ENCODE results near the gene HAP1. TPM values are rescaled to one million over a fixed set of nuclear protein-coding genes. Genes with fewer than 3 reads are reported as not detected.
"Not testable (repeated sequence)": the region's sequence is repeated elsewhere in the genome, so short reads cannot be mapped to it uniquely, and the experiment has no call there.

HAP1 gene
- polyA plus RNA-seq, 1 of the 3 experiments (the other 2 are of a cell fraction), result 0.18 TPM

DNA sequence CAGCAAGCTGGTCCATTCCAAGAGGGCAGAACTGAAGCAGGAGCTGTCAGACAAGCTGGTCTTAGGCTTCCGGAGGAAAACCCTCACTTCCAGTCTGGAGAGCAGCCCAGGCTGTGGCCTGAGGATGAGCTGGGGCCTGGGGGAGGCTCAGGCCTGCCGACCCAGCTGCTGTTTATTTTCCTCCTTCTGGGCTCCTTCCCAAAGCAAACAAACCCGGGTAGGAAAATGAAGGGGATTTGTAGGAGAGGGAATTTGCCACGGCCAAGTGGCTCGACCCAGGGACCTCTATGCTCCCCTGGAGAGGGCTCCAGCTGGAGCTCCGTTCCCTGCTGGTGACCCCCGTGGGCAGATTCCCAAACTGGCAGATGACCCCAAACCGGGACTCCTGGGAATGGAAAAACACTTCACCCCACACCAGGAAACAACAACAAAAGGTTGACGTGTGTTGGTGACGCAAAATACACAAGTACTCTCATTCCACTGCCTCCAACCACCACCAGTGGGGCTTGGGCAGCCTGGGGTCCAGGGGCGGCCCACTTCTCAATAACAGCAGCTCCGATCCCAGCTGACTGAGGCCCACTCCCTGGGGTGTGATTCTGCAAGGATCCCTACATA, 43.2 kb upstream of the HAP1 start (continued):
- TF ChIP-seq, protein P1, sequence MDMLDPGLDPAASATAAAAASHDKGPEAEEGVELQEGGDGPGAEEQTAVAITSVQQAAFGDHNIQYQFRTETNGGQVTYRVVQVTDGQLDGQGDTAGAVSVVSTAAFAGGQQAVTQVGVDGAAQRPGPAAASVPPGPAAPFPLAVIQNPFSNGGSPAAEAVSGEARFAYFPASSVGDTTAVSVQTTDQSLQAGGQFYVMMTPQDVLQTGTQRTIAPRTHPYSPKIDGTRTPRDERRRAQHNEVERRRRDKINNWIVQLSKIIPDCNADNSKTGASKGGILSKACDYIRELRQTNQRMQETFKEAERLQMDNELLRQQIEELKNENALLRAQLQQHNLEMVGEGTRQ (IDR thresholded peaks at IDR 0.05; ENCODE audit: borderline replicate concordance, low read depth, low read length), result no peak
- TF ChIP-seq GABPA (IDR thresholded peaks at IDR 0.05; ENCODE audit: low read depth), result no peak; the same call in 1 of the 2 replicates
- TF ChIP-seq NRF1 (IDR thresholded peaks at IDR 0.05; ENCODE audit: low read depth, low read length), result no peak
- TF ChIP-seq FOXJ3 (CRISPR knock-in tag; IDR thresholded peaks at IDR 0.05), result no peak
- peak; percentile 35; the same call in 1 of the 2 replicates for TF ChIP-seq SIN3A (IDR thresholded peaks at IDR 0.05; ENCODE audit: borderline replicate concordance, low read depth, low read length)
- TF ChIP-seq MEF2A (IDR thresholded peaks at IDR 0.05; ENCODE audit: borderline replicate concordance, low read depth), result no peak
- no peak for TF ChIP-seq REST (IDR thresholded peaks at IDR 0.05; ENCODE audit: low read depth, low read length)

- Histone ChIP-seq H3K79me2 (ENCODE audit: insufficient read depth) (no peaks in the 10 kb centered on the region), H3K36me3 (replicated peaks in 1 of 2; ENCODE audit: control insufficient read depth in 1 of 2, insufficient read depth in 2 of 2, low read length in 1 of 2) (no peaks in the 10 kb centered on the region), H4K20me1 (ENCODE audit: insufficient read depth) (peaks cover 6% of the 10 kb centered on the region; the same call in 1 of the 2 replicates), H3K9ac (no peak overlapping the region), H3K27ac (ENCODE audit: low read depth in 2 of 2, low read length in 1 of 2) (peak overlapping the region; percentile 69 to 89), H3K4me1 (ENCODE audit: control insufficient read depth in 1 of 2, insufficient read depth in 2 of 2, low read depth in 1 of 2, low read length in 1 of 2) (peaks cover 12 to 34% of the 10 kb centered on the region in 2 experiments), H3K4me3 (ENCODE audit: low read depth in 2 of 2, low read length in 1 of 2) (no peak overlapping the region), H3K9me3 (no peaks in the 10 kb centered on the region), H3F3A (replicated peaks; ENCODE audit: insufficient read depth) (peaks cover 21% of the 10 kb centered on the region), H3K9me2 (no peaks in the 10 kb centered on the region), H3K4me2 (peak overlapping the region; percentile 67; the same call in 1 of the 2 replicates), H3K27me3 (ENCODE audit: insufficient read depth) (no peaks in the 10 kb centered on the region), H2AFZ (ENCODE audit: low read depth) (no peak overlapping the region)
- peak; percentile 69 for DNase-seq
- TF ChIP-seq FOXM1 (IDR thresholded peaks at IDR 0.05; ENCODE audit: low read depth) (no peak), MXI1 (IDR thresholded peaks at IDR 0.05; ENCODE audit: low read depth, low read length) (peak; percentile 31; the same call in 1 of the 2 replicates)
- WGBS (ENCODE audit: low lambda C conversion rate), result 62% methylated on average over 3 of the region's 4 CpGs
- ChIA-PET POLR2A (interaction anchor here (0.8 to 1.0 kb wide), 2 partner anchors 10 to 36 kb away, joined by 3 to 5 read pairs; partner anchors contain the start of genes FKBP10 and JUP), CTCF (interaction anchor here (0.8 to 2.8 kb wide), 8 partner anchors 9 to 36 kb away, joined by 3 to 23 read pairs (median 3); partner anchors contain the start of gene JUP)
Observed at GRCh38 chr17:41777157-41777573, 42.7 kb upstream of the HAP1 start.

GRCh38 chr17:41776262-41776900, 41.9 kb upstream of the HAP1 start:
- POLR2A ChIA-PET; H3K79me2 ChIP-seq (ENCODE audit: insufficient read depth); H3K9me3 ChIP-seq; H3K9ac ChIP-seq; H3K27me3 ChIP-seq (ENCODE audit: insufficient read depth); H3K9me2 ChIP-seq; H3K4me3 ChIP-seq (ENCODE audit: low read depth in 2 of 2, low read length in 1 of 2); DNase-seq; H2AFZ ChIP-seq (ENCODE audit: low read depth); H3K36me3 ChIP-seq (replicated peaks in 1 of 2; ENCODE audit: control insufficient read depth in 1 of 2, insufficient read depth in 2 of 2, low read length in 1 of 2); H3K4me2 ChIP-seq; H4K20me1 ChIP-seq (ENCODE audit: insufficient read depth): not testable (repeated sequence)
- CTCF ChIA-PET, result interaction anchor here (0.8 to 2.8 kb wide), 6 partner anchors 9 to 25 kb away, joined by 3 to 23 read pairs (median 3); partner anchors contain the start of gene JUP
- WGBS (ENCODE audit: low lambda C conversion rate), result 96% methylated on average over 13 of the region's 14 CpGs
- peaks cover 12 to 31% of the 10 kb centered on the region in 2 experiments for H3K4me1 ChIP-seq (ENCODE audit: control insufficient read depth in 1 of 2, insufficient read depth in 2 of 2, low read depth in 1 of 2, low read length in 1 of 2)
- peak overlapping the region in 1 of 2 experiments; percentile 89; a peak in 2 of 4 replicates for H3K27ac ChIP-seq (ENCODE audit: low read depth in 2 of 2, low read length in 1 of 2)
- H3F3A ChIP-seq (replicated peaks; ENCODE audit: insufficient read depth), result peaks cover 21% of the 10 kb centered on the region

Measured in SK-N-SH (cell line).